Body of pancreas (tissue), 4 donors: ENCODE data around the gene ELP1. TPM values are rescaled to one million over a fixed set of nuclear protein-coding genes. Genes with fewer than 3 reads are reported as not detected.

ENCODE experiments used
- ATAC-seq: fragments of 150-250 bp; one replicate; pipeline ENCODE4 v1.9.1; 2016
- DNase-seq, 4 donors: peaks; one replicate each; pipeline ENCODE4 v3.0.0-alpha.2; 2019
- H3K27ac ChIP-seq, 4 donors: fragments of 200-600 bp; sonication (generic); 1 replicate in 3 of 4; 2 replicates in 1 of 4; pipeline versions ENCODE4 v1.5.1 to v1.6.1; 2016 to 2019; ENCODE audit warnings: mild to moderate bottlenecking in 1 of 4, mixed read lengths in 1 of 4, moderate library complexity in 1 of 4
- H3K27me3 ChIP-seq, 2 donors: fragments of 200-600 bp; sonication (generic); one replicate each; pipeline ENCODE4 v1.6.0; 2016; ENCODE audit warnings: mild to moderate bottlenecking in 1 of 2
- H3K36me3 ChIP-seq, 2 donors: fragments of 200-600 bp; sonication (generic); replicated peaks in 1 of 2; 2 replicates each; pipeline ENCODE4 v1.5.1; 2016; ENCODE audit warnings: low read depth in 2 of 2; ENCODE audit not compliant: insufficient read depth in 1 of 2
- H3K4me1 ChIP-seq: fragments of 200-600 bp; sonication (generic); one replicate; pipeline ENCODE4 v1.6.0; 2016
- H3K4me3 ChIP-seq, 2 donors: fragments of 200-600 bp; sonication (generic); 1 replicate in 1 of 2; 2 replicates in 1 of 2; pipeline ENCODE4 v1.5.1; 2016 to 2019
- H3K9me3 ChIP-seq, 3 donors: fragments of 200-600 bp; sonication (generic); 1 replicate in 2 of 3; 2 replicates in 1 of 3; pipeline ENCODE4 v1.5.1; 2016
- CTCF ChIP-seq, 7 experiments: fragments of 450-650 bp in 4 of 7; fragments of 200-600 bp in 3 of 7; sonication (generic) in 3 of 7; IDR thresholded peaks; one replicate each; pipeline ENCODE4 v1.5.1; 2016 to 2019; ENCODE audit warnings: antibody characterized with exemption in 7 of 7
- POLR2A ChIP-seq, 3 donors: fragments of 450-650 bp; IDR thresholded peaks; one replicate each; pipeline ENCODE4 v1.6.1; 2016; ENCODE audit warnings: antibody characterized with exemption in 3 of 3, mild to moderate bottlenecking in 2 of 3
- WGBS, 2 donors: methylation state at CpG; one replicate each; pipeline ENCODE4 v1.1.5; 2017; 5-methylcytosine and 5-hydroxymethylcytosine counted together
- intact Hi-C: fragments of 100-400 bp; cut with DNase I; formaldehyde crosslinking; loops from one replicate; pipeline ENCODE4 v1.15.1; 2023
- total RNA-seq, 2 donors: library from RNA; depleted of rRNA; stranded (reverse); fragments of >200 nt; gene quantifications; one replicate each; pipeline ENCODE4 v1.1.0, GENCODE V29; 2016

ELP1 gene
- total RNA-seq, 2 donors from 2014 or later: 14.5 to 18.2 TPM

- Histone ChIP-seq H3K27me3 (no peaks in the 10 kb centered on the region), H3K9me3 (no peaks in the 10 kb centered on the region), H3K27ac (no peak overlapping the region), H3K36me3 (no peaks in the 10 kb centered on the region), H3K4me3 (no peak overlapping the region), H3K4me1 (no peaks in the 10 kb centered on the region)
- intact Hi-C loops: no loop called here
- WGBS, 2 donors: 62 to 64% methylated on average over 6 of the region's 6 CpGs
- TF ChIP-seq POLR2A (IDR thresholded peaks at IDR 0.05): no peak
- no peak for TF ChIP-seq CTCF (IDR thresholded peaks at IDR 0.05)
- ATAC-seq (no peak), DNase-seq (no peak)
These were observed 26.4 kb upstream of the ELP1 start for GRCh38 chr9:108960331-108960730.

GRCh38 chr9:108956631-108957026 lies 22.7 kb upstream of the ELP1 start:
- Histone ChIP-seq H3K27ac (no peak overlapping the region), H3K9me3 (no peaks in the 10 kb centered on the region), H3K4me1 (no peaks in the 10 kb centered on the region), H3K4me3 (no peak overlapping the region), H3K27me3 (no peaks in the 10 kb centered on the region), H3K36me3 (no peaks in the 10 kb centered on the region)
- intact Hi-C loops: no loop called here
- no peak for ATAC-seq
- TF ChIP-seq POLR2A (IDR thresholded peaks at IDR 0.05) (no peak), CTCF (IDR thresholded peaks at IDR 0.05) (no peak)
- DNase-seq: no peak

- H3K27ac ChIP-seq: no peak overlapping the region
- DNase-seq (no peak), ATAC-seq (no peak)
- no peak overlapping the region for H3K4me3 ChIP-seq
- intact Hi-C loops: no loop called here
- 78 to 86% methylated on average over 4 of the region's 4 CpGs for WGBS, 2 donors
- H3K36me3 ChIP-seq: no peaks in the 10 kb centered on the region
- no peaks in the 10 kb centered on the region for H3K9me3 ChIP-seq
- H3K27me3 ChIP-seq: no peaks in the 10 kb centered on the region
- TF ChIP-seq CTCF (IDR thresholded peaks at IDR 0.05) (no peak), POLR2A (IDR thresholded peaks at IDR 0.05) (no peak)
- no peaks in the 10 kb centered on the region for H3K4me1 ChIP-seq
These were observed 22.2 kb upstream of the ELP1 start for GRCh38 chr9:108956022-108956630.

- no peak overlapping the region for H3K27ac ChIP-seq
- DNase-seq: peak in 1 of 4 donors; percentile 14
- no peaks in the 10 kb centered on the region for H3K27me3 ChIP-seq
- H3K4me1 ChIP-seq: no peaks in the 10 kb centered on the region
- 1 to 3% methylated on average over 3 of the region's 3 CpGs for WGBS, 2 donors
- intact Hi-C loops: no loop called here
- H3K9me3 ChIP-seq: no peaks in the 10 kb centered on the region
- H3K4me3 ChIP-seq: no peak overlapping the region
- H3K36me3 ChIP-seq: no peaks in the 10 kb centered on the region
- peak; percentile 67 for ATAC-seq
- peak; percentile 7 to 78 (median 71) for TF ChIP-seq CTCF (IDR thresholded peaks at IDR 0.05)
- no peak for TF ChIP-seq POLR2A (IDR thresholded peaks at IDR 0.05)
These were observed 20.2 kb upstream of the ELP1 start for GRCh38 chr9:108953983-108954574.

GRCh38 chr9:108951578-108951977 lies 17.7 kb upstream of the ELP1 start:
- ATAC-seq (no peak), DNase-seq (no peak)
- H3K4me1 ChIP-seq: no peaks in the 10 kb centered on the region
- intact Hi-C loops: no loop called here
- no peaks in the 10 kb centered on the region for H3K9me3 ChIP-seq
- WGBS, 2 donors: 76 to 77% methylated on average over 2 of the region's 2 CpGs
- no peak overlapping the region for H3K27ac ChIP-seq
- no peaks in the 10 kb centered on the region for H3K27me3 ChIP-seq
- H3K4me3 ChIP-seq: no peak overlapping the region
- TF ChIP-seq POLR2A (IDR thresholded peaks at IDR 0.05): no peak
- TF ChIP-seq CTCF (IDR thresholded peaks at IDR 0.05): no peak
- H3K36me3 ChIP-seq: no peaks in the 10 kb centered on the region
